K562 (cell line): Measurements from ENCODE around the gene TXNL4A. TPM values are rescaled to one million over a fixed set of nuclear protein-coding genes. Genes with fewer than 3 reads are reported as not detected.

Source experiments
- ATAC-seq: fragments of 200-7000 bp; cut with Tn5 transposase; 3 replicates; pipeline ENCODE4 v1.9.1; 2020; ENCODE audit warnings: moderate library complexity
- BruUV-seq: library from RNA; stranded (reverse); fragments of 400-500 nt; replicated peaks from 2 replicates; lab custom pipeline; 2021; lab: Mats Ljungman, UMichigan
- CTCF ChIA-PET: fragments of 300-600 bp; formaldehyde crosslinking; extraction: SDS; loops from one replicate; lab custom pipeline; 2021; ENCODE audit warnings: low intra/inter-chr PET ratio; lab: Yijun Ruan, JAX
- POLR2A ChIA-PET: fragments of 300-600, 350-650 bp; sonication (Branson Sonifier 250); formaldehyde crosslinking; extraction: SDS; loops from one replicate; lab custom pipeline; 2021; ENCODE audit warnings: antibody characterized with exemption, inconsistent platforms; lab: Yijun Ruan, JAX
- DNase-seq, 4 experiments: peaks; one replicate each; pipeline versions ENCODE4 v3.0.0 to v3.0.0-alpha.2; 2011 to 2018; ENCODE audit warnings: low spot score in 3 of 4, mixed read lengths in 3 of 4; ENCODE audit errors: extremely low read depth in 1 of 4
- FAIRE-seq: peaks from 2 replicates; lab custom pipeline; 2011; peaks lifted over from hg19 to GRCh38; lab: Jason Lieb, UNC
- H2AFZ ChIP-seq: 2 replicates; pipeline ENCODE4 v1.6.0; 2011; ENCODE audit warnings: low read depth, low read length, control low read depth, inconsistent platforms
- H3K27ac ChIP-seq: fragments of 200-600 bp; 3 replicates; pipeline ENCODE4 v1.8.0; 2011; ENCODE audit warnings: low read depth, mild to moderate bottlenecking, control low read depth, inconsistent platforms, low read length, moderate library complexity, mixed read lengths; ENCODE audit errors: extremely low read depth
- H3K27me3 ChIP-seq, 2 experiments: fragments of 300-600 bp in 1 of 2; 2 replicates in 1 of 2; 3 replicates in 1 of 2; pipeline versions ENCODE4 v1.6.0 to v1.8.0; 2011; ENCODE audit warnings: inconsistent platforms in 2 of 2, low read length in 2 of 2, mild to moderate bottlenecking in 1 of 2, mixed read lengths in 1 of 2, moderate library complexity in 1 of 2; ENCODE audit not compliant: control insufficient read depth in 2 of 2, insufficient read depth in 2 of 2
- H3K36me3 ChIP-seq: fragments of 300-600 bp; 3 replicates; pipeline ENCODE4 v1.8.0; 2011; ENCODE audit warnings: mild to moderate bottlenecking, low read length, inconsistent platforms; ENCODE audit not compliant: control insufficient read depth, insufficient read depth
- H3K4me1 ChIP-seq, 2 experiments: fragments of 200-600 bp in 1 of 2; replicated peaks in 1 of 2; 2 replicates in 1 of 2; 3 replicates in 1 of 2; pipeline versions ENCODE4 v1.5.1 to v1.8.0; 2011; ENCODE audit warnings: inconsistent platforms in 2 of 2, low read length in 2 of 2, mild to moderate bottlenecking in 1 of 2, mixed read lengths in 1 of 2, moderate library complexity in 1 of 2; ENCODE audit not compliant: control insufficient read depth in 2 of 2, insufficient read depth in 2 of 2
- H3K4me2 ChIP-seq: 2 replicates; pipeline ENCODE4 v1.6.1; 2011; ENCODE audit warnings: low read length, control low read depth, inconsistent platforms, mixed read lengths; ENCODE audit not compliant: insufficient read depth
- H3K4me3 ChIP-seq: fragments of 200-600 bp; sonication (generic), shearing (Covaris generic); 2 replicates; pipeline ENCODE4 v1.5.1; 2016; ENCODE audit warnings: control low read depth, inconsistent platforms
- H3K79me2 ChIP-seq: fragments of 200-600 bp; 3 replicates; pipeline ENCODE4 v1.8.0; 2011; ENCODE audit warnings: low read length, inconsistent platforms; ENCODE audit not compliant: control insufficient read depth, insufficient read depth
- H3K9ac ChIP-seq, 2 experiments: 2 replicates each; pipeline versions ENCODE4 v1.6.0 to v1.6.1; 2011; ENCODE audit warnings: low read depth in 2 of 2, low read length in 2 of 2, control low read depth in 1 of 2, inconsistent platforms in 1 of 2, mild to moderate bottlenecking in 1 of 2, mixed read lengths in 1 of 2; ENCODE audit not compliant: insufficient read depth in 1 of 2
- H3K9me1 ChIP-seq: one replicate; pipeline ENCODE4 v1.6.0; 2011; ENCODE audit warnings: inconsistent platforms, mild to moderate bottlenecking, low read length, moderate library complexity; ENCODE audit not compliant: control insufficient read depth, insufficient read depth
- H3K9me3 ChIP-seq: replicated peaks from 2 replicates; pipeline ENCODE4 v1.5.1; 2011; ENCODE audit warnings: low read depth, low read length, inconsistent platforms; ENCODE audit not compliant: control insufficient read depth, insufficient read depth
- H4K20me1 ChIP-seq: replicated peaks from 2 replicates; pipeline ENCODE4 v1.6.1; 2011; ENCODE audit warnings: low read length, inconsistent platforms, mixed read lengths; ENCODE audit not compliant: control insufficient read depth, insufficient read depth
- BRD9 ChIP-seq: fragments of 450-650 bp; IDR thresholded peaks from 2 replicates; pipeline ENCODE4 v1.6.1; 2018; ENCODE audit warnings: low read depth; ENCODE audit not compliant: partially characterized antibody
- ELF1 ChIP-seq: fragments of 200-800 bp; sonication (Bioruptor generic); IDR thresholded peaks from 2 replicates; pipeline ENCODE4 v1.6.1; 2016; ENCODE audit warnings: missing genetic modification characterization, missing compliant biosample characterization
- HIVEP1 ChIP-seq: fragments of 250-450 bp; sonication (Bioruptor Pico); IDR thresholded peaks from 2 replicates; pipeline ENCODE4 v1.4.0; 2020; ENCODE audit warnings: mild to moderate bottlenecking
- HNRNPH1 ChIP-seq: fragments of 200-400 bp; formaldehyde crosslinking; optimal IDR thresholded peaks from 2 replicates; pipeline ENCODE3; 2017; ENCODE audit warnings: low read depth, mild to moderate bottlenecking, low read length, moderate library complexity
- HNRNPUL1 ChIP-seq: fragments of 200-400 bp; formaldehyde crosslinking; IDR thresholded peaks from 2 replicates; pipeline ENCODE4 v1.6.1; 2017; ENCODE audit warnings: low read length
- KAT8 ChIP-seq: fragments of 450-650 bp; IDR thresholded peaks from 2 replicates; pipeline ENCODE4 v1.6.1; 2016; ENCODE audit warnings: low read depth, mild to moderate bottlenecking
- NR3C1 ChIP-seq: sonication (generic); formaldehyde crosslinking; IDR thresholded peaks from 2 replicates; pipeline ENCODE4 v1.8.1; 2022; ENCODE audit warnings: missing genetic modification reagents
- WGBS: fragments of 100-300 bp; shearing (Covaris generic); methylation state at CpG from one replicate; pipeline ENCODE4 v1.1.6; 2016; ENCODE audit warnings: low coverage, mixed read lengths; ENCODE audit not compliant: insufficient coverage; ENCODE audit errors: missing lambda C conversion rate; 5-methylcytosine and 5-hydroxymethylcytosine counted together
- in situ Hi-C: fragments of 300-500 bp; cut with MboI; formaldehyde crosslinking; loops from 4 replicates; pipeline ENCODE4 v1.15.0; 2018; ENCODE audit warnings: inconsistent platforms, mixed read lengths
- intact Hi-C: fragments of 100-400 bp; cut with micrococcal nuclease; formaldehyde crosslinking; loops from 2 replicates; pipeline ENCODE4 v1.14.2; 2022
- polyA plus RNA-seq, 8 experiments: library from polyadenylated mRNA; depleted of rRNA in 4 of 8; stranded (reverse) in 5 of 8; unstranded in 3 of 8; fragments of >200 nt; fragmentation: Nextera tagmentation in 2 of 8; fragmentation: Illumina TruSeq in 1 of 8; extraction: Ambion mirVana in 2 of 8; extraction: Trizol in 1 of 8; gene quantifications; 2 replicates each; pipeline versions ENCODE4 v1.2.1 to v1.2.3, GENCODE V29; 2011 to 2014; ENCODE audit warnings: inconsistent platforms in 1 of 8, missing spikeins in 1 of 8
- total RNA-seq, 7 experiments: library from RNA; depleted of rRNA in 6 of 7; stranded (reverse); fragments of >200 nt in 6 of 7; fragmentation: Illumina TruSeq in 2 of 7; extraction: Trizol in 2 of 7; gene quantifications; 2 replicates each; pipeline versions ENCODE4 v1.2.1 to v1.2.3, GENCODE V29; 2011 to 2021; ENCODE audit warnings: low replicate concordance in 1 of 7
- TF ChIP-seq, protein P1 (sequence below): fragments of 250-450 bp; sonication (Bioruptor Pico); IDR thresholded peaks from 2 replicates; pipeline ENCODE4 v1.4.0; 2020
- TF ChIP-seq, protein P2 (sequence below): fragments of 250-450 bp; sonication (Bioruptor Pico); IDR thresholded peaks from 2 replicates; pipeline ENCODE4 v1.8.0; 2022; ENCODE audit warnings: moderate library complexity, mild to moderate bottlenecking, inconsistent platforms

Gene TXNL4A
- total and polyA plus RNA-seq, 9 of the 15 experiments (the other 6 are each of a cell fraction or from before 2014, with no cell fraction given): 27.0 to 132 (median 87.5) TPM

DNA sequence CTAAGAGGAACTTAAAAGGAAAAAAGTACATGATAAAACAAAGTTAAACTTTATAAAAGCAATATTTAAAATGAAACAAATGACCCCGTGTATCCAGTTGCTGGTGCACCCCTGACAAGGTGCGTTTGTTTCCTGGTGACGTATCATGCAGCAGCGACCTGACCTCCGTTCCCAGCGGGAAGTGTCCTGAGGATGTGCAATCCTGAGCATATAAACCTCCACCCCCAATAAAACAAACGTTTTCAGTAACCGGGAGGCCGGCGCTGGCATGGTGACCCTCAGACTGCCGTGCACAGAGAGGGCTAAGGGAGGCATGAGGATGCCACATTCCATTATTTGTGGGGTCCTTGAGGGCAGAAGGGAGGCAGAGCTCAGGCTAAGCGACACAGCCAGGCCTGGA lies 51.7 kb downstream of the TXNL4A start (continued):
- no peak for TF ChIP-seq ELF1

DNA sequence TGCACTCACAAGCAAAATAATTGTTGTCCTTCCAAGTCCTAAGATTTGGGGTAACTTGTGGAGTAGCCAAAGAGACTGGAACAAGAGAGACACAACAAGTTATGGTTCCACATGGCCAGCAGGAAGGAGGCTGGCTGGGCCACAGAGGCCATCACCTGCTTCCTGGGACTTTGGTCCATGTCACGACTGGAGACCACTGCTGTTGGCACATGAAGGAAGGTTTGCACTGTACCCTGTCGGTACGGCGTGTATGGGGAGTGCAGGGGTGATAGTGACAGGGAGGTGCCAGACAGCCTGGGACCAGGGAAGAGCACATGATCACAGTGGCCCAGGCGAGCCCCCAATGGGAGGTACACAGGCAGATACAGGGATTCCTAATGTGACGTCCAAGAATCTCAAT lies 52.4 kb downstream of the TXNL4A start:
- H3K4me2 ChIP-seq: no peak overlapping the region
- peaks cover 3% of the 10 kb centered on the region; the same call in 1 of the 2 replicates for H3K9me3 ChIP-seq
- ATAC-seq (no peak), DNase-seq (no peak), FAIRE-seq (no peak)
- ChIA-PET CTCF (no interaction called here), POLR2A (interaction anchor here (1.1 kb wide), 1 partner anchor 12 kb away, joined by 3 read pairs; no protein-coding TSS in a partner anchor)
- WGBS: 81% methylated on average over 4 of the region's 6 CpGs
- H3K9ac ChIP-seq: no peak overlapping the region
- H3K4me3 ChIP-seq: no peak overlapping the region
- no peaks in the 10 kb centered on the region for H4K20me1 ChIP-seq
- peaks cover 3% of the 10 kb centered on the region; the same call in 1 of the 3 replicates for H3K36me3 ChIP-seq
- BruUV-seq: no TSS peak
- no peaks in the 10 kb centered on the region for H3K9me1 ChIP-seq
- H3K27me3 ChIP-seq: no peaks in the 10 kb centered on the region
- intact Hi-C loops (no loop called here), in situ Hi-C loops (no loop called here)
- no peaks in the 10 kb centered on the region for H3K79me2 ChIP-seq
- H2AFZ ChIP-seq: no peak overlapping the region
- peaks cover 0 to 3% of the 10 kb centered on the region in 2 experiments; a peak in 2 of 5 replicates for H3K4me1 ChIP-seq
- H3K27ac ChIP-seq: no peak overlapping the region
- no peak for TF ChIP-seq NR3C1 (CRISPR knock-in tag)
- TF ChIP-seq HIVEP1 (CRISPR knock-in tag): no peak
- TF ChIP-seq HNRNPH1: no peak
- TF ChIP-seq, protein P1, sequence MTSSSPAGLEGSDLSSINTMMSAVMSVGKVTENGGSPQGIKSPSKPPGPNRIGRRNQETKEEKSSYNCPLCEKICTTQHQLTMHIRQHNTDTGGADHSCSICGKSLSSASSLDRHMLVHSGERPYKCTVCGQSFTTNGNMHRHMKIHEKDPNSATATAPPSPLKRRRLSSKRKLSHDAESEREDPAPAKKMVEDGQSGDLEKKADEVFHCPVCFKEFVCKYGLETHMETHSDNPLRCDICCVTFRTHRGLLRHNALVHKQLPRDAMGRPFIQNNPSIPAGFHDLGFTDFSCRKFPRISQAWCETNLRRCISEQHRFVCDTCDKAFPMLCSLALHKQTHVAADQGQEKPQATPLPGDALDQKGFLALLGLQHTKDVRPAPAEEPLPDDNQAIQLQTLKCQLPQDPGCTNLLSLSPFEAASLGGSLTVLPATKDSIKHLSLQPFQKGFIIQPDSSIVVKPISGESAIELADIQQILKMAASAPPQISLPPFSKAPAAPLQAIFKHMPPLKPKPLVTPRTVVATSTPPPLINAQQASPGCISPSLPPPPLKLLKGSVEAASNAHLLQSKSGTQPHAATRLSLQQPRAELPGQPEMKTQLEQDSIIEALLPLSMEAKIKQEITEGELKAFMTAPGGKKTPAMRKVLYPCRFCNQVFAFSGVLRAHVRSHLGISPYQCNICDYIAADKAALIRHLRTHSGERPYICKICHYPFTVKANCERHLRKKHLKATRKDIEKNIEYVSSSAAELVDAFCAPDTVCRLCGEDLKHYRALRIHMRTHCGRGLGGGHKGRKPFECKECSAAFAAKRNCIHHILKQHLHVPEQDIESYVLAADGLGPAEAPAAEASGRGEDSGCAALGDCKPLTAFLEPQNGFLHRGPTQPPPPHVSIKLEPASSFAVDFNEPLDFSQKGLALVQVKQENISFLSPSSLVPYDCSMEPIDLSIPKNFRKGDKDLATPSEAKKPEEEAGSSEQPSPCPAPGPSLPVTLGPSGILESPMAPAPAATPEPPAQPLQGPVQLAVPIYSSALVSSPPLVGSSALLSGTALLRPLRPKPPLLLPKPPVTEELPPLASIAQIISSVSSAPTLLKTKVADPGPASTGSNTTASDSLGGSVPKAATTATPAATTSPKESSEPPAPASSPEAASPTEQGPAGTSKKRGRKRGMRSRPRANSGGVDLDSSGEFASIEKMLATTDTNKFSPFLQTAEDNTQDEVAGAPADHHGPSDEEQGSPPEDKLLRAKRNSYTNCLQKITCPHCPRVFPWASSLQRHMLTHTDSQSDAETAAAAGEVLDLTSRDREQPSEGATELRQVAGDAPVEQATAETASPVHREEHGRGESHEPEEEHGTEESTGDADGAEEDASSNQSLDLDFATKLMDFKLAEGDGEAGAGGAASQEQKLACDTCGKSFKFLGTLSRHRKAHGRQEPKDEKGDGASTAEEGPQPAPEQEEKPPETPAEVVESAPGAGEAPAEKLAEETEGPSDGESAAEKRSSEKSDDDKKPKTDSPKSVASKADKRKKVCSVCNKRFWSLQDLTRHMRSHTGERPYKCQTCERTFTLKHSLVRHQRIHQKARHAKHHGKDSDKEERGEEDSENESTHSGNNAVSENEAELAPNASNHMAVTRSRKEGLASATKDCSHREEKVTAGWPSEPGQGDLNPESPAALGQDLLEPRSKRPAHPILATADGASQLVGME: no peak
- TF ChIP-seq, protein P2, sequence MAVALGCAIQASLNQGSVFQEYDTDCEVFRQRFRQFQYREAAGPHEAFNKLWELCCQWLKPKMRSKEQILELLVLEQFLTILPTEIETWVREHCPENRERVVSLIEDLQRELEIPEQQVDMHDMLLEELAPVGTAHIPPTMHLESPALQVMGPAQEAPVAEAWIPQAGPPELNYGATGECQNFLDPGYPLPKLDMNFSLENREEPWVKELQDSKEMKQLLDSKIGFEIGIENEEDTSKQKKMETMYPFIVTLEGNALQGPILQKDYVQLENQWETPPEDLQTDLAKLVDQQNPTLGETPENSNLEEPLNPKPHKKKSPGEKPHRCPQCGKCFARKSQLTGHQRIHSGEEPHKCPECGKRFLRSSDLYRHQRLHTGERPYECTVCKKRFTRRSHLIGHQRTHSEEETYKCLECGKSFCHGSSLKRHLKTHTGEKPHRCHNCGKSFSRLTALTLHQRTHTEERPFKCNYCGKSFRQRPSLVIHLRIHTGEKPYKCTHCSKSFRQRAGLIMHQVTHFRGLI: no peak
- TF ChIP-seq BRD9: no peak
- TF ChIP-seq HNRNPUL1: no peak
- TF ChIP-seq KAT8: no peak
